MM.1S (cell line): ENCODE results near the gene FAS.

Experiments
- EZH2phosphoT487 ChIP-seq: fragments of 300-600 bp; sonication (generic); IDR thresholded peaks from 2 replicates; pipeline ENCODE4 v1.6.1; 2018; ENCODE audit warnings: antibody characterized with exemption, low read length
- TF ChIP-seq, protein P1 (sequence below): fragments of 300-600 bp; sonication (generic); IDR thresholded peaks from 2 replicates; pipeline ENCODE4 v1.5.1; 2016; ENCODE audit warnings: antibody characterized with exemption, low read length, mixed read lengths

DNA sequence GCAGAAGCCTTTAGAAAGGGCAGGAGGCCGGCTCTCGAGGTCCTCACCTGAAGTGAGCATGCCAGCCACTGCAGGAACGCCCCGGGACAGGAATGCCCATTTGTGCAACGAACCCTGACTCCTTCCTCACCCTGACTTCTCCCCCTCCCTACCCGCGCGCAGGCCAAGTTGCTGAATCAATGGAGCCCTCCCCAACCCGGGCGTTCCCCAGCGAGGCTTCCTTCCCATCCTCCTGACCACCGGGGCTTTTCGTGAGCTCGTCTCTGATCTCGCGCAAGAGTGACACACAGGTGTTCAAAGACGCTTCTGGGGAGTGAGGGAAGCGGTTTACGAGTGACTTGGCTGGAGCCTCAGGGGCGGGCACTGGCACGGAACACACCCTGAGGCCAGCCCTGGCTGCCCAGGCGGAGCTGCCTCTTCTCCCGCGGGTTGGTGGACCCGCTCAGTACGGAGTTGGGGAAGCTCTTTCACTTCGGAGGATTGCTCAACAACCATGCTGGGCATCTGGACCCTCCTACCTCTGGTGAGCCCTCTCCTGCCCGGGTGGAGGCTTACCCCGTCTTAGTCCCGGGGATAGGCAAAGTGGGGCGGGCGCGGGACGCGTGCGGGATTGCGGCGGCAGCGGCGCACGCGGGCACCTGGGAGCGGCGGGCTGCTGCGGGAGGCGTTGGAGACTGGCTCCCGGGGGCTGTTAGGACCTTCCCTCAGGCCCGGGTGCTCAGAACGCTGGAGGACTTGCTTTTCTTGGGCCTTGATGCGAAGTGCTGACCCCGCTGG, at the start of gene FAS:
- TF ChIP-seq, protein P1, sequence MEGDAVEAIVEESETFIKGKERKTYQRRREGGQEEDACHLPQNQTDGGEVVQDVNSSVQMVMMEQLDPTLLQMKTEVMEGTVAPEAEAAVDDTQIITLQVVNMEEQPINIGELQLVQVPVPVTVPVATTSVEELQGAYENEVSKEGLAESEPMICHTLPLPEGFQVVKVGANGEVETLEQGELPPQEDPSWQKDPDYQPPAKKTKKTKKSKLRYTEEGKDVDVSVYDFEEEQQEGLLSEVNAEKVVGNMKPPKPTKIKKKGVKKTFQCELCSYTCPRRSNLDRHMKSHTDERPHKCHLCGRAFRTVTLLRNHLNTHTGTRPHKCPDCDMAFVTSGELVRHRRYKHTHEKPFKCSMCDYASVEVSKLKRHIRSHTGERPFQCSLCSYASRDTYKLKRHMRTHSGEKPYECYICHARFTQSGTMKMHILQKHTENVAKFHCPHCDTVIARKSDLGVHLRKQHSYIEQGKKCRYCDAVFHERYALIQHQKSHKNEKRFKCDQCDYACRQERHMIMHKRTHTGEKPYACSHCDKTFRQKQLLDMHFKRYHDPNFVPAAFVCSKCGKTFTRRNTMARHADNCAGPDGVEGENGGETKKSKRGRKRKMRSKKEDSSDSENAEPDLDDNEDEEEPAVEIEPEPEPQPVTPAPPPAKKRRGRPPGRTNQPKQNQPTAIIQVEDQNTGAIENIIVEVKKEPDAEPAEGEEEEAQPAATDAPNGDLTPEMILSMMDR: no peak
- no peak for TF ChIP-seq EZH2phosphoT487
